AG09319 (cell line): Measurements from ENCODE around the gene HYI.
"Not testable (repeated sequence)": the region's sequence is repeated elsewhere in the genome, so short reads cannot be mapped to it uniquely, and the experiment has no call there.

Experiments
- DNase-seq: peaks from one replicate; pipeline ENCODE4 v3.0.0-alpha.2; 2010; ENCODE audit warnings: low read depth; ENCODE audit errors: extremely low read depth
- TF ChIP-seq, protein P1 (sequence below): IDR thresholded peaks from 2 replicates; pipeline ENCODE4 v1.5.1; 2011; ENCODE audit warnings: low read depth, mild to moderate bottlenecking, inconsistent platforms, low read length, moderate library complexity

Gene HYI

DNA sequence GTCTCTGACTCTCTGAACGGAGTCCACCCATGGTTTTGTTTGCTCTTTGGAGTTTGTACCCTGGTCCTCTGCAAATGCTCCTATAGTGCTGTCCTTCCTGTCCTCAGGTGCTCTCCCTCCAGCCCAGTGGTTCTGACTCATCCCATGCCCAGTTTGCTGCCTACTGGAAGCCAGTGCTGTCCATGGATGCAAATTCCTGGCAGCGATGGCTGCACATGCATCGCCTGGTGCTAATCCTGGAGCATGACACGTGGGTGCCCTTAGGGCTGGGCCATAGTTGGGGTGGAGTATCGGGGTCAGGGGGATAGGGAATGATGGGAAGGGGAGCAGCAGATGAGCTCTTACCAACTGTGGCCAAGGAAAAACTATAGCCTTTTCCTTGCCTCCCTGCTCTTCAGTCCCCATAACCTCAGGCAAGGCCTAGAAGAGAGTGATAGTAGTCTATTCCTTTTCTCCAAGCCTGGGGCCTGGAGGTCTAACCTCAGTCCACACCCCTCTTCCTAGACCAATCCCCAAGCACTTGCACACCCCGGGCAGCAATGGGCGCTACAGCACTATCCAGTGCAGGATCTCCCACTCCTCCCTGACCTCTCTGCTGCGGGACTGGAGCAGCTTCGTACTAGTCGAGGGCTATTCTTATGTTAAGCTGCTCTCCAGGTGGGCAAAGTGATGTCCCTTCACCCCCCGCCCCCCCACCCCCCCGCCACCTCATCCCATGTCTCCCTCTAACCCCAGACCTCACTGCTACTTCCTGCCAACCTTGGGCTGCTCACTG, 31.6 kb downstream of the HYI start:
- TF ChIP-seq, protein P1, sequence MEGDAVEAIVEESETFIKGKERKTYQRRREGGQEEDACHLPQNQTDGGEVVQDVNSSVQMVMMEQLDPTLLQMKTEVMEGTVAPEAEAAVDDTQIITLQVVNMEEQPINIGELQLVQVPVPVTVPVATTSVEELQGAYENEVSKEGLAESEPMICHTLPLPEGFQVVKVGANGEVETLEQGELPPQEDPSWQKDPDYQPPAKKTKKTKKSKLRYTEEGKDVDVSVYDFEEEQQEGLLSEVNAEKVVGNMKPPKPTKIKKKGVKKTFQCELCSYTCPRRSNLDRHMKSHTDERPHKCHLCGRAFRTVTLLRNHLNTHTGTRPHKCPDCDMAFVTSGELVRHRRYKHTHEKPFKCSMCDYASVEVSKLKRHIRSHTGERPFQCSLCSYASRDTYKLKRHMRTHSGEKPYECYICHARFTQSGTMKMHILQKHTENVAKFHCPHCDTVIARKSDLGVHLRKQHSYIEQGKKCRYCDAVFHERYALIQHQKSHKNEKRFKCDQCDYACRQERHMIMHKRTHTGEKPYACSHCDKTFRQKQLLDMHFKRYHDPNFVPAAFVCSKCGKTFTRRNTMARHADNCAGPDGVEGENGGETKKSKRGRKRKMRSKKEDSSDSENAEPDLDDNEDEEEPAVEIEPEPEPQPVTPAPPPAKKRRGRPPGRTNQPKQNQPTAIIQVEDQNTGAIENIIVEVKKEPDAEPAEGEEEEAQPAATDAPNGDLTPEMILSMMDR = no peak

DNA sequence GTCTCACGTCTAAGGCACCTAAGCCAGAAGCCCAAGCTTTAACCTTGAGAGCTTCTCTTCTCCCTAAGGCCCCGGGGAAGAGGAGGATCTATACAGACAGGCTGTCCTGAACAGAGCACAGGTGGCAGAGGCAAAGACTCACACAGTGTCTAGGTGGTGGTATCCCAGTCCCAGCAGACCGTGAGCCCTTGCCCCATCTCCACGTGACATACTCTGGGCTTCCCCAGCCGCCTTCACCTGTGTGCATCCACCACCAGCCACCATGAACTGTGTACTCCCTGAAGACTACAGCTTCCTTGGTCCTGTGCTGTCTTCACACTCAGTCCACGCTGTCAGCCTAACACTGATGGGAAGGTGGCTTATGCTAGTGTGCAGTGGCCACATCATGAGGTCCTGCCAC, 32.3 kb downstream of the HYI start:
- no peak for DNase-seq
- TF ChIP-seq, protein P1 = no peak

More for the DNA sequence above, 31.6 kb downstream of the HYI start:
- no peak for DNase-seq

DNA sequence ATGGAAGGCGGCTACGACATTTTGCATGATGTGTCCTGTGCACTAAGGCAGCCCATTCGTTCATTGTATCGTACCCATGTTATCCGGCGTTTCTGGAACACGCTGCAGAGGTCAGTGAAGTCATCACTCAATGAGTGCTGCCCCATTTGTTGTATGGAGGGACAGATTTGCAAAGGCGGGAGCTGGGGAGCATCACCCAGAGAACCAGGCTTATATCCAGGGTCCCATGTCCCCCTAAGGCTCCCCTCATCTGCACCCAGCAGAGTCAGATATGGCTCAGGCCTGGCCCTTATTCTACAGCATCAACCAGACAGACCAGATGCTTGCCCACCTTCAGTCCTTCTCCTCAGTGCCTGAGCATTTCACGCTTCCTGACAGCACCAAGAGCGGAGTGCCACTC, 32.9 kb downstream of the HYI start:
- DNase-seq = no peak
- TF ChIP-seq, protein P1 = no peak

DNA sequence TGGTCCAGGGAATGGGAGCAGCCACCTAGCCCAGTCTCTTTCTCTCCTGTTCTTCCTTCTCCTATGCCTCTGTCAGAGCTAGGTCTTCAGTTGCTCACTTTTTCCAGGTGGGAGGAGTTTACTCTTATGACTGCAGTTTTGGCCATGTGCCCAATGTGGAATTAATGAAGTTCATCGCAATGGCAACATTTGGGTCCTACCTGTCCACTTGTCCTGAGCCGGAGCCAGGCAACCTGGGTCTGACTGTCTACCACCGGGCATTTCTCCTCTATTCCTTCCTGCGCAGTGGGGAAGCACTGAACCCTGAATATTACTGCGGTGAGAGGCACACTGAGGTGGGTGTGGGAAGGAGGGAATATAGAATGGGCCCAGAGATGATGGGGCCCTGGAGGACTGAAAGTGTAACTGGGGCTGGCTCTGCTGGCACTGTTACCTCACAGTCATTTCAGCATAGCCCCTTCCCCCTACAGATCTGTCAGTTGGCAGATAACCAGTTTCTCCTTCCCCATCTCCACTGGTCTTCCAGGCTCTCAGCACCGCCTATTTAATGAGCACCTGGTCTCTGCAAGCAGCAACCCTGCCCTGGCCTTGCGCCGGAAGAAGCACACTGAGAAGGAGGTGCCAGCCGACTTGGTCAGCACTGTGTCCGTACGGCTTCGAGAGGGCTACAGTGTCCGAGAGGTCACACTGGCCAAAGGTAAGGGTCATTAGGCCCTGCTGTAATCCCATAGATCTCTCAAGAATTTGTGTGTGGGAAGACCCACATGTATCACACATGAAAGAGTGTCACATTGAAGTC, 33.9 kb downstream of the HYI start:
- DNase-seq = no peak
- TF ChIP-seq, protein P1 = no peak

DNA sequence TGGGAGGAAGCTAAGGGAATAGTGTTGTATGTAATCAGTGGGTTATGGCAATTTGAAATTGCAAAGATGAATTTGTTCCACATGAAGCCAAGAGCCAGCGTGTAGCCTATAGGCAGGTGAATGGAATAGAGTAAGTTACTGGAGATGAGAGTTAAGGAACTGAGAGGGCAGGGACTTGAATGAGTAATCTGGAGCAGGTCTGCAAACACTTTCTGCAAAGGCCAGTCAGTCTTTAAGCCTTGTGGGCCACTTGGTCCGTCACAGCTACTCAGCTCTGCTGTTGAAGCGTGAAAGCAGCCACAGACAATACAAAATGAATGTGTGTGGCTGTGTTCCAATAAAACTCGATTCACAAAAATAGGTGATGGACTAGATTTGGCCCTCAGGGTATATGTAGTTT, 34.9 kb downstream of the HYI start:
- TF ChIP-seq, protein P1 = no peak
- no peak for DNase-seq

DNA sequence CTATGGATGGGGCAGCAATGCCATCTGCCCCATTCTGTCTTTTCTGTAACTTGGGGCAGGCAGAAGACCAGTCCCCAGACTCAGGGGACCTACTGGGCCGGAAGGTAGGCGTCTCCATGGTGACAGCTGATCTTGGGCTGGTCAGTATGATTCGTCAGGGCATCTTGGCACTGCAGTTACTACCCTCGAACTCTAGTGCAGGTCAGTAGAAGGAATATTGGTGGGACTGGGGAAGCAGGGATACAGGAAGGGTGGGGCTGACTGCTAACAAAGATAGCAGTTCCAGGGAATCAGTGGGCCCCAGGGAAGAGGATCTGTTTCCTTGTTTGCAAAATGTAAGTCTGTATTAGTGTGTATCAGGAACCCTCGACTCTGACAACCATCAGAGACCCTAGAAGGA, 37.8 kb downstream of the HYI start:
- no peak for DNase-seq
- TF ChIP-seq, protein P1 = no peak

DNA sequence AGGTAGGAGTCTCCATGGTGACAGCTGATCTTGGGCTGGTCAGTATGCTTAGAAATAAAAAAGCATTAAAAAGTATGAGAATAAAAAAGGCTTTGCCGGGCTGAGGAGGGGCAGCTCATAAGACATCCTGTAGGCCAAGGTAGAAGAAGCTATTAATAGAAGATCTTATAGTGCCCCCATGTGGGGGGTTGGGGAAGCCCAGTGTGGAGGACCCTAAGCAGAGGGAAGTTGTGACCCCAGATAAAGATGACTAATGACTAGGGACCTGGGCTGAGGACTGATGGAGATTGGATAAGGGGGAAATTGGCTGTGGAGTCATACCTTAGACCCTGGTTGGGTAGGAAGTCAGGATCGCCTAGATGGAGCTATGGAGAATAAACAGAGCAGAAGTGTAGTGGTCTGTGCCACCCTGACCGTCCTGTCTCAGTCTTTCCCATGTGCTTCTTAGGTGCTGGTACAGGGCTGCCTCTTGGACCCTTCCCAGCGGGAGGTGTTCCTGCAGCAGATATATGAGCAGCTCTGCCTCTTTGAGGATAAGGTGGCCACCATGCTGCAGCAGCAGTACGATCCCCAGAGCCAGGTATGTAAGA, 39.0 kb downstream of the HYI start:
- DNase-seq = no peak
- TF ChIP-seq, protein P1 = peak; percentile 57

DNA sequence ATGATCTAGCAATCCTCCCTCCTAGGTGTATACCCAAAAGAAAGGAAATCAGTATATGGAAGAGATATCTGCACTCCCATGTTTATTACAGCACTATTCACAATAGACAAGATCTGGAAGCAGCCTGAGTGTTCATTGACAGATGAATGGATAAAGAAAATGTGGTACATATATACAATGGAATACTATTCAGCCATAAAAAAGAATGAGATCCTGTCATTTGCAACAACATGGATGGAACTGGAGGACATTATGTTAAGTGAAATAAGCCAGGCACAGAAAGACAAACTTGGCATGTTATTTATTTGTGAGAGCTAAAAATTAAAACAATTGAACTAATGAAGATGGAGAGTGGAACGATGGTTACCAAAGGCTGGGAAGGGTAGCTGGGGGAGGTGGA, 40.3 kb downstream of the HYI start:
- DNase-seq = not testable (repeated sequence)
